Measurements from ENCODE around the gene EPB41.

- TF ChIP-seq EZH2 (IDR thresholded peaks at IDR 0.05; ENCODE audit: insufficient read depth, poor library complexity, severe bottlenecking) (no peak), EZH2phosphoT487 (IDR thresholded peaks at IDR 0.05; ENCODE audit: insufficient read depth, low read depth) (no peak)
Observed at GRCh38 chr1:29090937-29091618, 176.7 kb downstream of the EPB41 start.

All from GM23248 (cell line).